HG03108 (cell line): ENCODE measurements around the gene ZSCAN31.
"Not testable (repeated sequence)": the region's sequence is repeated elsewhere in the genome, so short reads cannot be mapped to it uniquely, and the experiment has no call there.

ENCODE experiments used
- ATAC-seq: cut with Tn5 transposase; IDR thresholded peaks from one replicate; pipeline ENCODE4 v1.9.1; 2021; ENCODE audit warnings: moderate library complexity; ENCODE audit not compliant: unreplicated experiment

Gene ZSCAN31

GRCh38 chr6:28323813-28324424 is 12.0 kb downstream of the ZSCAN31 start:
- ATAC-seq, result no peak

- no peak for ATAC-seq
Measured at GRCh38 chr6:28322661-28323060, 13.3 kb downstream of the ZSCAN31 start.

- not testable (repeated sequence) for ATAC-seq
Measured at GRCh38 chr6:28317866-28318265, 18.1 kb downstream of the ZSCAN31 start.

GRCh38 chr6:28315628-28316027 is 20.3 kb downstream of the ZSCAN31 start:
- ATAC-seq, result no peak

- ATAC-seq, result no peak
Measured at GRCh38 chr6:28312939-28313338, 23.0 kb downstream of the ZSCAN31 start.

GRCh38 chr6:28311139-28311823 is 24.7 kb downstream of the ZSCAN31 start:
- ATAC-seq, result no peak

- ATAC-seq, result not testable (repeated sequence)
Measured at GRCh38 chr6:28306363-28306762, 29.6 kb downstream of the ZSCAN31 start.

- ATAC-seq, result peak; percentile 86
Measured at GRCh38 chr6:28303570-28303969, 32.4 kb downstream of the ZSCAN31 start.

GRCh38 chr6:28296520-28297060 is 39.4 kb downstream of the ZSCAN31 start:
- ATAC-seq, result no peak

- no peak for ATAC-seq
Measured at GRCh38 chr6:28295326-28295725, 40.6 kb downstream of the ZSCAN31 start.

GRCh38 chr6:28291573-28291972 is 44.4 kb downstream of the ZSCAN31 start:
- no peak for ATAC-seq

GRCh38 chr6:28282926-28283325 is 53.0 kb downstream of the ZSCAN31 start:
- ATAC-seq, result no peak

- peak; percentile 72 for ATAC-seq
Measured at GRCh38 chr6:28281288-28282064, 54.5 kb downstream of the ZSCAN31 start, which contains the start of gene PGBD1. PGBD1 (plus strand) TSS chr6:28281572; CDS start chr6:28283814, 2,242 bp downstream.

- ATAC-seq, result no peak
Measured at GRCh38 chr6:28280595-28281287, 55.2 kb downstream of the ZSCAN31 start.

- no peak for ATAC-seq
Measured at GRCh38 chr6:28277746-28278145, 58.2 kb downstream of the ZSCAN31 start.

- ATAC-seq, result no peak
Measured at GRCh38 chr6:28274888-28275287, 61.1 kb downstream of the ZSCAN31 start.
